GM23338 (cell line): ENCODE measurements around the gene BICD2. TPM values are rescaled to one million over a fixed set of nuclear protein-coding genes. Genes with fewer than 3 reads are reported as not detected.

Experiments
- ATAC-seq: fragments of 200-7000 bp; cut with Tn5 transposase; 3 replicates; pipeline ENCODE4 v1.9.1; 2020
- DNase-seq: peaks from one replicate; pipeline ENCODE4 v3.0.0-alpha.2; 2015; ENCODE audit warnings: low spot score
- H2AFZ ChIP-seq: fragments of 200-600 bp; sonication (generic); 2 replicates; pipeline ENCODE4 v1.8.0; 2016; ENCODE audit warnings: antibody characterized with exemption, mild to moderate bottlenecking, moderate library complexity
- H3F3A ChIP-seq: fragments of 200-600 bp; sonication (generic); replicated peaks from 2 replicates; pipeline ENCODE4 v1.8.0; 2017; ENCODE audit warnings: antibody characterized with exemption, mixed run types, low read depth
- H3K27ac ChIP-seq: fragments of 200-600 bp; sonication (generic); 2 replicates; pipeline ENCODE4 v1.6.1; 2016; ENCODE audit warnings: low read depth
- H3K27me3 ChIP-seq: fragments of 200-600 bp; sonication (generic); 2 replicates; pipeline ENCODE4 v1.8.0; 2016; ENCODE audit warnings: mild to moderate bottlenecking, mixed run types, moderate library complexity; ENCODE audit not compliant: insufficient read depth
- H3K36me3 ChIP-seq: fragments of 200-600 bp; sonication (generic); 2 replicates; pipeline ENCODE4 v1.8.0; 2016; ENCODE audit warnings: mild to moderate bottlenecking; ENCODE audit not compliant: insufficient read depth
- H3K4me1 ChIP-seq: fragments of 200-600 bp; sonication (generic); 2 replicates; pipeline ENCODE4 v1.8.0; 2016; ENCODE audit warnings: mild to moderate bottlenecking, moderate library complexity; ENCODE audit not compliant: insufficient read depth
- H3K4me2 ChIP-seq: fragments of 200-600 bp; sonication (generic); 2 replicates; pipeline ENCODE4 v1.7.1; 2017; ENCODE audit warnings: mixed run types
- H3K4me3 ChIP-seq: fragments of 200-600 bp; sonication (generic); 2 replicates; pipeline ENCODE4 v1.6.1; 2016; ENCODE audit warnings: mixed run types
- H3K79me2 ChIP-seq: fragments of 200-600 bp; sonication (generic); replicated peaks from 2 replicates; pipeline ENCODE4 v1.8.0; 2017; ENCODE audit warnings: mild to moderate bottlenecking; ENCODE audit not compliant: insufficient read depth
- H3K9me2 ChIP-seq: fragments of 200-600 bp; sonication (generic); 2 replicates; pipeline ENCODE4 v1.8.0; 2017; ENCODE audit not compliant: insufficient read depth
- H4K20me1 ChIP-seq: fragments of 200-600 bp; sonication (generic); replicated peaks from 2 replicates; pipeline ENCODE4 v1.8.0; 2017; ENCODE audit warnings: mild to moderate bottlenecking; ENCODE audit not compliant: insufficient read depth
- H3K27ac Mint-ChIP-seq: 2 replicates; pipeline ENCODE4 v1.8.0; 2020; ENCODE audit warnings: inconsistent platforms, mild to moderate bottlenecking, moderate library complexity, mixed read lengths
- H3K27me3 Mint-ChIP-seq: 3 replicates; pipeline ENCODE4 v1.8.0; 2022; ENCODE audit warnings: low read depth, mild to moderate bottlenecking, moderate library complexity, mixed read lengths, inconsistent platforms; ENCODE audit not compliant: insufficient read depth, poor library complexity
- H3K36me3 Mint-ChIP-seq: 3 replicates; pipeline ENCODE4 v1.8.0; 2021; ENCODE audit warnings: low read depth, mild to moderate bottlenecking, inconsistent platforms, moderate library complexity, mixed read lengths
- H3K4me1 Mint-ChIP-seq: 3 replicates; pipeline ENCODE4 v1.8.0; 2020; ENCODE audit warnings: mild to moderate bottlenecking, inconsistent platforms, mixed read lengths
- H3K4me3 Mint-ChIP-seq: 3 replicates; pipeline ENCODE4 v1.8.0; 2021; ENCODE audit warnings: moderate library complexity, mild to moderate bottlenecking, inconsistent platforms, mixed read lengths
- H3K9me3 Mint-ChIP-seq: 3 replicates; pipeline ENCODE4 v1.8.0; 2020; ENCODE audit warnings: moderate library complexity, mild to moderate bottlenecking, inconsistent platforms, mixed read lengths
- CREB1 ChIP-seq: fragments of 250-450 bp; sonication (Bioruptor Pico); IDR thresholded peaks from 2 replicates; pipeline ENCODE4 v1.5.0; 2020; ENCODE audit warnings: low read depth, mild to moderate bottlenecking, moderate library complexity
- CTCF ChIP-seq, 2 experiments: fragments of 200-600 bp in 1 of 2; sonication (generic) in 1 of 2; conservative IDR thresholded peaks; 2 replicates each; pipeline versions ENCODE4 v1.5.1 to v1.6.1; 2016 to 2017; ENCODE audit warnings: antibody characterized with exemption in 2 of 2, low read depth in 2 of 2, mild to moderate bottlenecking in 2 of 2, moderate library complexity in 1 of 2
- ETS1 ChIP-seq: IDR thresholded peaks from 2 replicates; pipeline ENCODE4 v1.6.1; 2016; ENCODE audit warnings: antibody characterized with exemption
- EZH2 ChIP-seq: fragments of 200-600 bp; sonication (generic); IDR thresholded peaks from one replicate; pipeline ENCODE4 v1.8.0; 2017; ENCODE audit warnings: antibody characterized with exemption, mild to moderate bottlenecking, low read depth; ENCODE audit not compliant: unreplicated experiment
- EZH2phosphoT487 ChIP-seq: fragments of 200-600 bp; sonication (generic); IDR thresholded peaks from one replicate; pipeline ENCODE4 v1.8.1; 2018; ENCODE audit warnings: antibody characterized with exemption; ENCODE audit not compliant: unreplicated experiment
- JUNB ChIP-seq: IDR thresholded peaks from one replicate; pipeline ENCODE4 v1.6.1; 2016; ENCODE audit warnings: antibody characterized with exemption; ENCODE audit not compliant: unreplicated experiment
- NANOG ChIP-seq: IDR thresholded peaks from 2 replicates; pipeline ENCODE4 v1.6.1; 2016; ENCODE audit warnings: antibody characterized with exemption, borderline replicate concordance
- POLR2AphosphoS5 ChIP-seq: IDR thresholded peaks from 2 replicates; pipeline ENCODE4 v1.6.1; 2016; ENCODE audit warnings: antibody characterized with exemption, low read depth
- REST ChIP-seq: IDR thresholded peaks from one replicate; pipeline ENCODE4 v1.6.1; 2018; ENCODE audit warnings: antibody characterized with exemption; ENCODE audit not compliant: unreplicated experiment
- STAT1 ChIP-seq: IDR thresholded peaks from one replicate; pipeline ENCODE4 v1.6.1; 2016; ENCODE audit warnings: antibody characterized with exemption; ENCODE audit not compliant: unreplicated experiment
- ZNF331 ChIP-seq: fragments of 250-450 bp; sonication (Bioruptor Pico); IDR thresholded peaks from 2 replicates; pipeline ENCODE4 v1.5.0; 2020; ENCODE audit warnings: low read depth, mild to moderate bottlenecking, moderate library complexity
- polyA plus RNA-seq: library from polyadenylated mRNA; unstranded; fragments of >200 nt; fragmentation: Nextera tagmentation; extraction: Ambion mirVana; gene quantifications from 2 replicates; pipeline ENCODE4 v1.2.1, GENCODE V29; 2016
- total RNA-seq: library from RNA; depleted of rRNA; stranded (reverse); fragments of >200 nt; shearing (Covaris generic); gene quantifications from 2 replicates; pipeline ENCODE4 v1.2.3, GENCODE V29; 2014

BICD2 gene
- total and polyA plus RNA-seq, 2 experiments from 2014 or later = 8.7 to 34.3 TPM

DNA sequence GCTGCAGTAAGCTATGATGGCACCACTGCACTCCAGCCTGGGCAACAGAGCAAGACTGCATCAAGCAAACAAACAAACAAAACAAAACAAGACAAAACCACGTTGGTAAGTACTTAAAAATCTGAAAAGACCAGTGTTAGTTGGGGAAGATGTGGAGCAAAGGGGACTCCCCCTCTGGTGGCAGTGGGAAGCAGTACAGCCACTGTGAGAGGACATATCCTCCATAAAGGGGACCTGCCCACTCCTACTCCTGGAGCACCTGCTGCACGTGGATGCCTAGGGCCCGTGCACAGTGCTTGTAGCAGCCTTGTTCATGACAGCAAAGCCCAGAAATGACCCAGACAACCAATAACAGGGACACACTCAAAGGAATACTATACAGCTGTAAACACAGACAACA is 77.7 kb downstream of the BICD2 start:
- H3K4me1 Mint-ChIP-seq = 0 out of 3 replicates have a peak, but pooled peaks cover 3% of the 10 kb centered on the region
- H3K27me3 Mint-ChIP-seq = peaks cover 9% of the 10 kb centered on the region
- Histone ChIP-seq H3K79me2 (no peaks in the 10 kb centered on the region), H4K20me1 (no peaks in the 10 kb centered on the region), H3K27me3 (no peaks in the 10 kb centered on the region), H3K4me1 (no peaks in the 10 kb centered on the region), H3K27ac (no peak overlapping the region), H3K9me2 (no peaks in the 10 kb centered on the region), H3K36me3 (no peaks in the 10 kb centered on the region), H3K4me3 (no peak overlapping the region), H3F3A (no peaks in the 10 kb centered on the region), H3K4me2 (no peak overlapping the region), H2AFZ (no peak overlapping the region)
- H3K36me3 Mint-ChIP-seq = no peaks in the 10 kb centered on the region
- DNase-seq (peak; percentile 57), ATAC-seq (peak; percentile 79)
- H3K27ac Mint-ChIP-seq = no peak overlapping the region
- H3K9me3 Mint-ChIP-seq = peaks cover 11% of the 10 kb centered on the region
- TF ChIP-seq CREB1 (CRISPR knock-in tag) (no peak), CTCF (conservative IDR thresholded peaks at IDR 0.05; ENCODE audit: low read depth in 2 of 2) (peak; percentile 47 to 54)
- no peak overlapping the region for H3K4me3 Mint-ChIP-seq

GRCh38 chr9:92685022-92685421 is 79.6 kb downstream of the BICD2 start:
- no peak overlapping the region for H3K4me2 ChIP-seq
- H2AFZ ChIP-seq = no peak overlapping the region
- TF ChIP-seq EZH2phosphoT487 (no peak), CREB1 (CRISPR knock-in tag) (no peak), JUNB (no peak)
- Mint-ChIP-seq H3K4me1 (peaks cover 3% of the 10 kb centered on the region), H3K27ac (peak overlapping the region; percentile 74; the same call in 1 of the 2 replicates), H3K9me3 (peaks cover 3% of the 10 kb centered on the region; the same call in 2 of the 3 replicates), H3K27me3 (peaks cover 13% of the 10 kb centered on the region), H3K36me3 (no peaks in the 10 kb centered on the region), H3K4me3 (no peak overlapping the region)
- ATAC-seq (no peak), DNase-seq (no peak)
- no peak overlapping the region for H3K27ac ChIP-seq
- no peaks in the 10 kb centered on the region for H3K79me2 ChIP-seq
- no peaks in the 10 kb centered on the region for H3K27me3 ChIP-seq
- H3K4me1 ChIP-seq = no peaks in the 10 kb centered on the region
- no peaks in the 10 kb centered on the region for H3K9me2 ChIP-seq
- H3K4me3 ChIP-seq = no peak overlapping the region
- H3K36me3 ChIP-seq = no peaks in the 10 kb centered on the region
- no peaks in the 10 kb centered on the region for H3F3A ChIP-seq
- no peaks in the 10 kb centered on the region for H4K20me1 ChIP-seq

DNA sequence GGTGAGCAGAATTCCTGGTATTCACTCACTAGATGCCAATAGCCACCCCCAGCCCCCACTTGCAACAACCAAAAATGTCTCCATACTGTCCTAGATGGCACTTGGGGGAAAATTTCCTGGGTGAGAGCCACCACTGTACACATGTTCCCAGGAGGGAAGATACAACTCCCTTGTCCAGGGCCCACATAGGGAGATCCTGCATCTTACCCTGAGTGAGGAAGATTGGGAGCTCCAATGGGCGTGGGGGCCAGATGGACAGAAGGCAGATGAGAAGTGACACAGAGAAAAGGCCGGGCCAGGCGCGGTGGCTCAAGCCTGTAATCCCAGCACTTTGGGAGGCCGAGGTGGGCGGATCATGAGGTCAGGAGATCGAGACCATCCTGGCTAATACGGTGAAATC is 82.4 kb downstream of the BICD2 start:
- Mint-ChIP-seq H3K27me3 (peaks cover 9% of the 10 kb centered on the region), H3K9me3 (peaks cover 3% of the 10 kb centered on the region; the same call in 1 of the 3 replicates), H3K36me3 (no peaks in the 10 kb centered on the region), H3K4me3 (no peak overlapping the region), H3K27ac (no peak overlapping the region), H3K4me1 (peaks cover 17% of the 10 kb centered on the region)
- H3K27me3 ChIP-seq = no peaks in the 10 kb centered on the region
- DNase-seq (no peak), ATAC-seq (no peak)
- no peak overlapping the region for H3K27ac ChIP-seq
- H3K4me2 ChIP-seq = no peak overlapping the region
- H4K20me1 ChIP-seq = no peaks in the 10 kb centered on the region
- H2AFZ ChIP-seq = no peak overlapping the region
- peaks cover 10% of the 10 kb centered on the region for H3K4me1 ChIP-seq
- H3K79me2 ChIP-seq = no peaks in the 10 kb centered on the region
- no peaks in the 10 kb centered on the region for H3K9me2 ChIP-seq
- H3K4me3 ChIP-seq = no peak overlapping the region
- no peaks in the 10 kb centered on the region for H3F3A ChIP-seq
- no peaks in the 10 kb centered on the region for H3K36me3 ChIP-seq
- TF ChIP-seq CREB1 (CRISPR knock-in tag) (no peak), REST (no peak), ZNF331 (CRISPR knock-in tag) (no peak), EZH2 (no peak), POLR2AphosphoS5 (no peak), NANOG (no peak), EZH2phosphoT487 (no peak), ETS1 (no peak), CTCF (conservative IDR thresholded peaks at IDR 0.05; ENCODE audit: low read depth in 2 of 2) (no peak), STAT1 (no peak)
